ENCODE data around the gene GRIP2.

GRIP2 gene

GRCh38 chr3:14570864-14571263 is 30.7 kb upstream of the GRIP2 start:
- H3K4me3 ChIP-seq (ENCODE audit: low read depth, low read length), result no peak overlapping the region
- no peaks in the 10 kb centered on the region for H3K4me1 ChIP-seq (ENCODE audit: control insufficient read depth, insufficient read depth, low read length)
- ChIA-PET CTCF (interaction anchor here (0.7 to 2.2 kb wide), 3 partner anchors 21 to 916 kb away, joined by 3 to 5 read pairs (median 5); no protein-coding TSS in a partner anchor), POLR2A (no interaction called here)
- H3K27ac ChIP-seq (ENCODE audit: extremely low read depth, low read depth, low read length), result no peak overlapping the region
- TF ChIP-seq PRDM10 (tag by site-specific recombination; IDR thresholded peaks at IDR 0.05), result 0 out of 2 replicates have a peak, but pooled peaks have one; percentile 23
- no peak for TF ChIP-seq ZNF704 (tag by site-specific recombination; IDR thresholded peaks at IDR 0.05)
- no peaks in the 10 kb centered on the region for H3K9me3 ChIP-seq (ENCODE audit: control insufficient read depth, insufficient read depth, low read depth, low read length)
- no peaks in the 10 kb centered on the region for H3K36me3 ChIP-seq (ENCODE audit: control insufficient read depth in 2 of 2, insufficient read depth in 1 of 2, low read length in 2 of 2)

GRCh38 chr3:14570089-14570488 is 29.9 kb upstream of the GRIP2 start:
- CTCF ChIA-PET, result interaction anchor here (1.0 to 2.2 kb wide), 2 partner anchors 21 to 22 kb away, joined by 3 to 5 read pairs; no protein-coding TSS in a partner anchor

GRCh38 chr3:14569474-14570000 is 29.4 kb upstream of the GRIP2 start:
- Histone ChIP-seq H3K4me3 (ENCODE audit: low read depth, low read length) (no peak overlapping the region), H3K4me1 (ENCODE audit: control insufficient read depth, insufficient read depth, low read length) (no peaks in the 10 kb centered on the region), H3K27ac (ENCODE audit: extremely low read depth, low read depth, low read length) (no peak overlapping the region), H3K36me3 (ENCODE audit: control insufficient read depth in 2 of 2, insufficient read depth in 1 of 2, low read length in 2 of 2) (no peaks in the 10 kb centered on the region), H3K9me3 (ENCODE audit: control insufficient read depth, insufficient read depth, low read depth, low read length) (no peaks in the 10 kb centered on the region)
- POLR2A ChIA-PET, result no interaction called here
- CTCF ChIA-PET, result interaction anchor here (1.0 kb wide), 1 partner anchor 20 kb away, joined by 3 read pairs; no protein-coding TSS in a partner anchor
- no peak for TF ChIP-seq SCRT2 (tag by site-specific recombination; IDR thresholded peaks at IDR 0.05)
- TF ChIP-seq ZBTB49 (tag by site-specific recombination; IDR thresholded peaks at IDR 0.05; ENCODE audit: low read depth), result no peak
- no peak for TF ChIP-seq TCF7L2 (IDR thresholded peaks at IDR 0.05; ENCODE audit: borderline replicate concordance, low read depth, low read length)
- no peak for TF ChIP-seq ZNF561 (tag by site-specific recombination; IDR thresholded peaks at IDR 0.05; ENCODE audit: borderline replicate concordance)
- TF ChIP-seq, protein P1, sequence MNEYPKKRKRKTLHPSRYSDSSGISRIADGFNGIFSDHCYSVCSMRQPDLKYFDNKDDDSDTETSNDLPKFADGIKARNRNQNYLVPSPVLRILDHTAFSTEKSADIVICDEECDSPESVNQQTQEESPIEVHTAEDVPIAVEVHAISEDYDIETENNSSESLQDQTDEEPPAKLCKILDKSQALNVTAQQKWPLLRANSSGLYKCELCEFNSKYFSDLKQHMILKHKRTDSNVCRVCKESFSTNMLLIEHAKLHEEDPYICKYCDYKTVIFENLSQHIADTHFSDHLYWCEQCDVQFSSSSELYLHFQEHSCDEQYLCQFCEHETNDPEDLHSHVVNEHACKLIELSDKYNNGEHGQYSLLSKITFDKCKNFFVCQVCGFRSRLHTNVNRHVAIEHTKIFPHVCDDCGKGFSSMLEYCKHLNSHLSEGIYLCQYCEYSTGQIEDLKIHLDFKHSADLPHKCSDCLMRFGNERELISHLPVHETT (tag by site-specific recombination; IDR thresholded peaks at IDR 0.05), result no peak

More at GRCh38 chr3:14570089-14570488, 29.9 kb upstream of the GRIP2 start:
- no peaks in the 10 kb centered on the region for H3K36me3 ChIP-seq (ENCODE audit: control insufficient read depth in 2 of 2, insufficient read depth in 1 of 2, low read length in 2 of 2)
- TF ChIP-seq ZBTB49 (tag by site-specific recombination; IDR thresholded peaks at IDR 0.05; ENCODE audit: low read depth) (no peak), ZIC2 (tag by site-specific recombination; IDR thresholded peaks at IDR 0.05) (peak; percentile 51; the same call in 1 of the 2 replicates), MEIS1 (CRISPR knock-in tag; IDR thresholded peaks at IDR 0.05; ENCODE audit: borderline replicate concordance) (no peak), ZNF416 (tag by site-specific recombination; IDR thresholded peaks at IDR 0.05) (no peak), ZNF26 (tag by site-specific recombination; IDR thresholded peaks at IDR 0.05) (no peak)
- POLR2A ChIA-PET, result no interaction called here
- no peak overlapping the region for H3K4me3 ChIP-seq (ENCODE audit: low read depth, low read length)
- no peak overlapping the region for H3K27ac ChIP-seq (ENCODE audit: extremely low read depth, low read depth, low read length)
- H3K9me3 ChIP-seq (ENCODE audit: control insufficient read depth, insufficient read depth, low read depth, low read length), result no peaks in the 10 kb centered on the region
- no peaks in the 10 kb centered on the region for H3K4me1 ChIP-seq (ENCODE audit: control insufficient read depth, insufficient read depth, low read length)
